Measurements from ENCODE around the gene PUS7L. TPM values are rescaled to one million over a fixed set of nuclear protein-coding genes. Genes with fewer than 3 reads are reported as not detected.

The PUS7L gene
- total RNA-seq, 1 experiment from 2014 or later = 15.3 TPM

GRCh38 chr12:43762596-43762995 lies 4.0 kb upstream of the PUS7L start:
- BruUV-seq (replicated peaks) = no TSS peak
- Histone ChIP-seq H2AFZ (ENCODE audit: low read depth, low read length, poor library complexity, severe bottlenecking) (no peak overlapping the region), H3K79me2 (ENCODE audit: insufficient read depth, low read length) (peaks cover 5% of the 10 kb centered on the region), H3K9me3 (ENCODE audit: control insufficient read depth in 1 of 2, insufficient read depth in 1 of 2, low read depth in 1 of 2, low read length in 2 of 2) (no peaks in the 10 kb centered on the region), H3K9me2 (ENCODE audit: insufficient read depth) (no peaks in the 10 kb centered on the region), H3K27ac (ENCODE audit: low read depth, low read length) (no peak overlapping the region), H3K9ac (ENCODE audit: low read length) (no peak overlapping the region), H3K4me1 (ENCODE audit: control insufficient read depth in 1 of 2, insufficient read depth in 2 of 2, low read length in 2 of 2) (peaks cover 6 to 16% of the 10 kb centered on the region in 2 experiments; a peak in 3 of 4 replicates), H3K27me3 (ENCODE audit: insufficient read depth, low read length) (no peaks in the 10 kb centered on the region), H3K36me3 (ENCODE audit: control insufficient read depth in 1 of 2, insufficient read depth in 2 of 2, low read length in 2 of 2) (no peaks in the 10 kb centered on the region), H4K20me1 (ENCODE audit: insufficient read depth) (no peaks in the 10 kb centered on the region), H3K4me2 (ENCODE audit: low read length) (no peak overlapping the region), H3K4me3 (replicated peaks in 1 of 2; ENCODE audit: low read depth in 1 of 2, low read length in 2 of 2) (no peak overlapping the region)
- ATAC-seq = no peak
- ChIA-PET RAD21 (ENCODE audit: low non-redundant PET in 1 of 2, low total read pairs in 2 of 2, uncharacterized antibody in 2 of 2, unreplicated experiment in 2 of 2) (no interaction called here), POLR2A (no interaction called here), CTCF (no interaction called here)
- no peak for TF ChIP-seq FOSL1 (IDR thresholded peaks at IDR 0.05; ENCODE audit: low read depth)
- no peak for TF ChIP-seq POLR2AphosphoS5 (IDR thresholded peaks at IDR 0.05; ENCODE audit: low read depth, low read length)
- no peak for TF ChIP-seq TCF7L2 (IDR thresholded peaks at IDR 0.05; ENCODE audit: borderline replicate concordance, extremely low read depth, insufficient read depth, insufficient read length)
- TF ChIP-seq SP1 (IDR thresholded peaks at IDR 0.05; ENCODE audit: low read depth) = no peak
- TF ChIP-seq JUND (IDR thresholded peaks at IDR 0.05) = no peak
- TF ChIP-seq ZBTB33 (IDR thresholded peaks at IDR 0.05; ENCODE audit: extremely low read depth, insufficient replicate concordance, low read length) = no peak
- TF ChIP-seq ZFX (IDR thresholded peaks at IDR 0.05) = no peak
- TF ChIP-seq CBX3 (IDR thresholded peaks at IDR 0.05; ENCODE audit: low read depth) = no peak
- no peak for TF ChIP-seq ATF3 (IDR thresholded peaks at IDR 0.05)
- TF ChIP-seq POLR2A (IDR thresholded peaks at IDR 0.05; ENCODE audit: borderline replicate concordance, extremely low read depth, insufficient read depth, insufficient read length) = no peak
- no peak for TF ChIP-seq EGR1 (IDR thresholded peaks at IDR 0.05; ENCODE audit: low read depth)
- TF ChIP-seq CEBPB (IDR thresholded peaks at IDR 0.05; ENCODE audit: low read depth) = no peak
- no peak for TF ChIP-seq ELF1 (IDR thresholded peaks at IDR 0.05; ENCODE audit: borderline replicate concordance, low read depth)
- TF ChIP-seq SRF (IDR thresholded peaks at IDR 0.05; ENCODE audit: low read depth) = no peak
- no peak for TF ChIP-seq CTCF (IDR thresholded peaks at IDR 0.05 in 2 of 3, conservative IDR thresholded peaks at IDR 0.05 in 1 of 3; ENCODE audit: borderline replicate concordance in 1 of 3, insufficient read depth in 1 of 3, low read depth in 2 of 3, low read length in 2 of 3)
- no peak for TF ChIP-seq EZH2phosphoT487 (IDR thresholded peaks at IDR 0.05; ENCODE audit: borderline replicate concordance)
- no peak for TF ChIP-seq MAX (IDR thresholded peaks at IDR 0.05)
- TF ChIP-seq RAD21 (IDR thresholded peaks at IDR 0.05; ENCODE audit: low read depth) = no peak
- TF ChIP-seq YY1 (IDR thresholded peaks at IDR 0.05; ENCODE audit: extremely low read depth, insufficient replicate concordance, low read depth, low read length) = no peak
- intact Hi-C loops (cut with micrococcal nuclease) = no loop called here
- no peak for DNase-seq (ENCODE audit: low read depth, low spot score)

Data from HCT116 (cell line).